SK-N-MC (cell line): Measurements from ENCODE around the gene KIAA0753.
A peak's percentile ranks its signal among the peaks of the same experiment; 100 is the strongest.

ENCODE experiments used
- DNase-seq: peaks from one replicate; pipeline ENCODE4 v3.0.0-alpha.2; 2011; ENCODE audit warnings: low read depth, low spot score
- H3K27ac ChIP-seq: fragments of 200-600 bp; sonication (generic); 2 replicates; pipeline ENCODE4 v1.5.1; 2016; ENCODE audit warnings: mixed run types
- H3K36me3 ChIP-seq: fragments of 200-600 bp; sonication (generic); 2 replicates; pipeline ENCODE4 v1.6.1; 2017; ENCODE audit warnings: antibody characterized with exemption, low read length, mixed read lengths; ENCODE audit not compliant: insufficient read depth
- H3K4me3 ChIP-seq: fragments of 200-600 bp; sonication (generic); 2 replicates; pipeline ENCODE4 v1.5.1; 2016
- H3K9ac ChIP-seq: fragments of 200-600 bp; sonication (generic); 2 replicates; pipeline ENCODE4 v1.8.0; 2017; ENCODE audit warnings: mixed run types, mixed read lengths; ENCODE audit not compliant: insufficient read length
- H3K9me3 ChIP-seq: fragments of 200-600 bp; sonication (generic); 2 replicates; pipeline ENCODE4 v1.6.1; 2017; ENCODE audit warnings: low read depth, mild to moderate bottlenecking, antibody characterized with exemption, low read length, moderate library complexity, mixed read lengths
- EZH2 ChIP-seq: fragments of 200-600 bp; sonication (generic); IDR thresholded peaks from one replicate; pipeline ENCODE4 v1.6.1; 2017; ENCODE audit warnings: antibody characterized with exemption
- FOXP2 ChIP-seq: optimal IDR thresholded peaks from 2 replicates; pipeline ENCODE3; 2011; ENCODE audit warnings: mild to moderate bottlenecking, moderate library complexity; ENCODE audit not compliant: insufficient read depth; ENCODE audit errors: extremely low read length, control extremely low read depth
- POLR2AphosphoS5 ChIP-seq: IDR thresholded peaks from 2 replicates; pipeline ENCODE4 v1.6.1; 2012; ENCODE audit warnings: mild to moderate bottlenecking, low read depth, low read length, borderline replicate concordance

The KIAA0753 gene

GRCh38 chr17:6640536-6641246, at the start of gene KIAA0753, which contains the start of gene TXNDC17:
TSS of gene KIAA0753 (minus strand) at chr17:6640711. CDS start at chr17:6635103, 5,608 bp downstream.
TSS of gene TXNDC17 (plus strand) at chr17:6641060. CDS start at chr17:6641083, 23 bp downstream.
- DNase-seq: peak; percentile 30
- Histone ChIP-seq H3K9ac (peak within 1 kb of the TSS; percentile 88), H3K27ac (peak within 1 kb of the TSS; percentile 68), H3K9me3 (no peaks in the 10 kb centered on the region), H3K4me3 (peak within 1 kb of the TSS; percentile 93), H3K36me3 (peaks cover 35% of the 10 kb centered on the region)
- TF ChIP-seq FOXP2: no peak
- peak; percentile 77 for TF ChIP-seq POLR2AphosphoS5

GRCh38 chr17:6688944-6689343, 48.4 kb upstream of the KIAA0753 start:
- H3K36me3 ChIP-seq: no peaks in the 10 kb centered on the region
- DNase-seq: no peak
- H3K9me3 ChIP-seq: no peaks in the 10 kb centered on the region
- TF ChIP-seq POLR2AphosphoS5: no peak
- TF ChIP-seq FOXP2: no peak
- TF ChIP-seq EZH2: no peak
- H3K9ac ChIP-seq: no peak overlapping the region
- H3K27ac ChIP-seq: no peak overlapping the region
- no peak overlapping the region for H3K4me3 ChIP-seq

GRCh38 chr17:6686026-6686425, 45.5 kb upstream of the KIAA0753 start:
- H3K36me3 ChIP-seq: no peaks in the 10 kb centered on the region
- no peak overlapping the region for H3K27ac ChIP-seq
- TF ChIP-seq EZH2: no peak
- no peak for TF ChIP-seq POLR2AphosphoS5
- no peak for TF ChIP-seq FOXP2
- H3K9ac ChIP-seq: no peak overlapping the region
- H3K9me3 ChIP-seq: no peaks in the 10 kb centered on the region
- no peak overlapping the region for H3K4me3 ChIP-seq
- no peak for DNase-seq

GRCh38 chr17:6684881-6685767, 44.6 kb upstream of the KIAA0753 start:
- H3K36me3 ChIP-seq: no peaks in the 10 kb centered on the region
- H3K27ac ChIP-seq: no peak overlapping the region
- DNase-seq: no peak
- no peak overlapping the region for H3K9ac ChIP-seq
- no peaks in the 10 kb centered on the region for H3K9me3 ChIP-seq
- TF ChIP-seq FOXP2 (no peak), EZH2 (no peak), POLR2AphosphoS5 (no peak)
- H3K4me3 ChIP-seq: no peak overlapping the region

GRCh38 chr17:6684460-6684783, 43.9 kb upstream of the KIAA0753 start:
- Histone ChIP-seq H3K4me3 (no peak overlapping the region), H3K9me3 (no peaks in the 10 kb centered on the region), H3K36me3 (no peaks in the 10 kb centered on the region), H3K9ac (no peak overlapping the region), H3K27ac (no peak overlapping the region)
- TF ChIP-seq POLR2AphosphoS5 (no peak), EZH2 (no peak), FOXP2 (no peak)
- DNase-seq: no peak

- Histone ChIP-seq H3K27ac (no peak overlapping the region), H3K4me3 (no peak overlapping the region), H3K36me3 (no peaks in the 10 kb centered on the region), H3K9me3 (no peaks in the 10 kb centered on the region), H3K9ac (no peak overlapping the region)
- no peak for TF ChIP-seq FOXP2
- TF ChIP-seq POLR2AphosphoS5: no peak
- no peak for TF ChIP-seq EZH2
- no peak for DNase-seq
Measured at GRCh38 chr17:6683730-6684459, 43.4 kb upstream of the KIAA0753 start.

- no peak for TF ChIP-seq FOXP2
- no peak overlapping the region for H3K27ac ChIP-seq
- H3K9ac ChIP-seq: no peak overlapping the region
- no peak for DNase-seq
- H3K9me3 ChIP-seq: no peaks in the 10 kb centered on the region
- H3K4me3 ChIP-seq: no peak overlapping the region
- H3K36me3 ChIP-seq: no peaks in the 10 kb centered on the region
Measured at GRCh38 chr17:6683081-6683684, 42.7 kb upstream of the KIAA0753 start.

GRCh38 chr17:6682339-6682738, 41.8 kb upstream of the KIAA0753 start:
- H3K36me3 ChIP-seq: no peaks in the 10 kb centered on the region
- no peak for DNase-seq
- no peak for TF ChIP-seq EZH2
- no peak for TF ChIP-seq POLR2AphosphoS5
- no peak for TF ChIP-seq FOXP2
- no peaks in the 10 kb centered on the region for H3K9me3 ChIP-seq
- no peak overlapping the region for H3K27ac ChIP-seq
- no peak overlapping the region for H3K4me3 ChIP-seq
- H3K9ac ChIP-seq: no peak overlapping the region
